Measurements from ENCODE around the gene STT3B.
"Not testable (repeated sequence)": the region's sequence is repeated elsewhere in the genome, so short reads cannot be mapped to it uniquely, and the experiment has no call there.

STT3B gene

GRCh38 chr3:31553258-31553657 is 20.5 kb downstream of the STT3B start:
- DNase-seq = no peak

GRCh38 chr3:31555204-31555603 is 22.5 kb downstream of the STT3B start:
- no peak for DNase-seq

- DNase-seq = no peak
Observed at GRCh38 chr3:31559872-31560534, 27.3 kb downstream of the STT3B start.

- DNase-seq = no peak
Observed at GRCh38 chr3:31561891-31562290, 29.2 kb downstream of the STT3B start.

- no peak for DNase-seq
Observed at GRCh38 chr3:31562525-31562924, 29.8 kb downstream of the STT3B start.

- DNase-seq = no peak
Observed at GRCh38 chr3:31565288-31565687, 32.6 kb downstream of the STT3B start.

- DNase-seq = no peak
Observed at GRCh38 chr3:31567036-31567435, 34.3 kb downstream of the STT3B start.

GRCh38 chr3:31568649-31569048 is 35.9 kb downstream of the STT3B start:
- DNase-seq = no peak

GRCh38 chr3:31571325-31571724 is 38.6 kb downstream of the STT3B start:
- no peak for DNase-seq

- no peak for DNase-seq
Observed at GRCh38 chr3:31572236-31573004, 39.7 kb downstream of the STT3B start.

GRCh38 chr3:31573036-31573779 is 40.5 kb downstream of the STT3B start:
- no peak for DNase-seq

GRCh38 chr3:31575448-31575847 is 42.7 kb downstream of the STT3B start:
- DNase-seq = no peak

- DNase-seq = no peak
Observed at GRCh38 chr3:31576521-31576920, 43.8 kb downstream of the STT3B start.

- no peak for DNase-seq
Observed at GRCh38 chr3:31577232-31577631, 44.5 kb downstream of the STT3B start.

- DNase-seq = no peak
Observed at GRCh38 chr3:31579828-31580227, 47.1 kb downstream of the STT3B start.

GRCh38 chr3:31580645-31581044 is 47.9 kb downstream of the STT3B start:
- no peak for DNase-seq

- no peak for DNase-seq
Observed at GRCh38 chr3:31581660-31582059, 48.9 kb downstream of the STT3B start.

- DNase-seq = no peak
Observed at GRCh38 chr3:31589228-31589627, 56.5 kb downstream of the STT3B start.

GRCh38 chr3:31590650-31591049 is 57.9 kb downstream of the STT3B start:
- DNase-seq = no peak

GRCh38 chr3:31592764-31593163 is 60.0 kb downstream of the STT3B start:
- no peak for DNase-seq

- DNase-seq = no peak
Observed at GRCh38 chr3:31596176-31596575, 63.5 kb downstream of the STT3B start.

- no peak for DNase-seq
Observed at GRCh38 chr3:31600431-31600830, 67.7 kb downstream of the STT3B start.

GRCh38 chr3:31605333-31605732 is 72.6 kb downstream of the STT3B start:
- not testable (repeated sequence) for DNase-seq

GRCh38 chr3:31606453-31606852 is 73.7 kb downstream of the STT3B start:
- no peak for DNase-seq
